Neuronal stem cell (in vitro differentiated cells): Measurements from ENCODE around the gene HOGA1.
A peak's percentile ranks its signal among the peaks of the same experiment; 100 is the strongest.

ENCODE experiments used
- DNase-seq: peaks from one replicate; pipeline ENCODE4 v3.0.0-alpha.2; 2013; ENCODE audit warnings: low spot score
- H2AFZ ChIP-seq: one replicate; pipeline ENCODE4 v1.6.1; 2013; ENCODE audit warnings: mild to moderate bottlenecking, low read length, inconsistent platforms
- H2AK5ac ChIP-seq: 2 replicates; pipeline ENCODE4 v1.6.1; 2013; ENCODE audit warnings: low read depth, mild to moderate bottlenecking, inconsistent platforms, low read length, moderate library complexity, mixed read lengths
- H2BK120ac ChIP-seq: 2 replicates; pipeline ENCODE4 v1.6.1; 2013; ENCODE audit warnings: low read depth, mild to moderate bottlenecking, inconsistent platforms, low read length, moderate library complexity, mixed read lengths
- H2BK12ac ChIP-seq: one replicate; pipeline ENCODE4 v1.6.1; 2013; ENCODE audit warnings: low read length, inconsistent platforms
- H2BK15ac ChIP-seq: 2 replicates; pipeline ENCODE4 v1.6.1; 2013; ENCODE audit warnings: mild to moderate bottlenecking, low read length, inconsistent platforms, mixed read lengths
- H2BK5ac ChIP-seq: one replicate; pipeline ENCODE4 v1.6.1; 2013; ENCODE audit warnings: inconsistent platforms, mild to moderate bottlenecking, low read length, moderate library complexity
- H3K14ac ChIP-seq: one replicate; pipeline ENCODE4 v1.6.1; 2013; ENCODE audit warnings: low read length, inconsistent platforms
- H3K18ac ChIP-seq: 2 replicates; pipeline ENCODE4 v1.6.1; 2013; ENCODE audit warnings: low read length, inconsistent platforms
- H3K23ac ChIP-seq: 2 replicates; pipeline ENCODE4 v1.6.1; 2013; ENCODE audit warnings: low read depth, mild to moderate bottlenecking, mixed read lengths, low read length, inconsistent platforms; ENCODE audit not compliant: poor library complexity
- H3K27ac ChIP-seq: replicated peaks from 3 replicates; pipeline ENCODE4 v1.5.1; 2013; ENCODE audit warnings: low read length, inconsistent platforms
- H3K27me3 ChIP-seq, 3 experiments: 2 replicates each; pipeline ENCODE4 v1.6.1; 2013; ENCODE audit warnings: low read length in 3 of 3, mild to moderate bottlenecking in 2 of 3, inconsistent platforms in 1 of 3, low read depth in 1 of 3, mixed read lengths in 1 of 3, moderate library complexity in 1 of 3; ENCODE audit not compliant: control insufficient read depth in 3 of 3, insufficient read depth in 3 of 3
- H3K36me3 ChIP-seq, 2 donors: replicated peaks in 1 of 2; 2 replicates each; pipeline ENCODE4 v1.6.1; 2013; ENCODE audit warnings: low read length in 2 of 2; ENCODE audit not compliant: control insufficient read depth in 2 of 2, insufficient read depth in 2 of 2
- H3K4ac ChIP-seq: 2 replicates; pipeline ENCODE4 v1.6.1; 2013; ENCODE audit warnings: inconsistent platforms, mild to moderate bottlenecking, low read length, moderate library complexity
- H3K4me1 ChIP-seq, 2 donors: 1 replicate in 1 of 2; 2 replicates in 1 of 2; pipeline ENCODE4 v1.6.1; 2013; ENCODE audit warnings: low read length in 2 of 2, low read depth in 1 of 2; ENCODE audit not compliant: control insufficient read depth in 2 of 2, insufficient read depth in 1 of 2
- H3K4me2 ChIP-seq: one replicate; pipeline ENCODE4 v1.6.1; 2013; ENCODE audit warnings: mild to moderate bottlenecking, low read length, inconsistent platforms; ENCODE audit not compliant: insufficient read depth, poor library complexity, severe bottlenecking
- H3K4me3 ChIP-seq, 2 donors: 2 replicates each; pipeline ENCODE4 v1.5.1; 2013; ENCODE audit warnings: low read length in 2 of 2, mild to moderate bottlenecking in 2 of 2, inconsistent platforms in 1 of 2, moderate library complexity in 1 of 2
- H3K79me1 ChIP-seq: one replicate; pipeline ENCODE4 v1.6.1; 2013; ENCODE audit warnings: low read depth, mild to moderate bottlenecking, inconsistent platforms, low read length, moderate library complexity
- H3K9ac ChIP-seq: one replicate; pipeline ENCODE4 v1.6.1; 2013; ENCODE audit warnings: mild to moderate bottlenecking, low read depth, low read length, inconsistent platforms; ENCODE audit not compliant: poor library complexity
- H3K9me3 ChIP-seq, 2 donors: replicated peaks in 1 of 2; 2 replicates each; pipeline versions ENCODE3 to v1.6.1; 2013; ENCODE audit warnings: low read length in 2 of 2, mild to moderate bottlenecking in 2 of 2, inconsistent platforms in 1 of 2, low read depth in 1 of 2, mixed read lengths in 1 of 2, moderate library complexity in 1 of 2; ENCODE audit not compliant: control insufficient read depth in 2 of 2, insufficient read depth in 1 of 2
- H4K8ac ChIP-seq: one replicate; pipeline ENCODE4 v1.6.1; 2013; ENCODE audit warnings: low read depth, mild to moderate bottlenecking, inconsistent platforms, low read length, moderate library complexity
- H4K91ac ChIP-seq: one replicate; pipeline ENCODE4 v1.6.1; 2013; ENCODE audit warnings: low read length, low read depth, mild to moderate bottlenecking, inconsistent platforms; ENCODE audit not compliant: poor library complexity
- WGBS, 2 donors: extraction: QIAGEN DNeasy Blood & Tissue Kit; methylation state at CpG; one replicate each; pipeline ENCODE4 v1.1.7; 2013; ENCODE audit warnings: missing lambda C conversion rate in 2 of 2, mixed read lengths in 1 of 2; ENCODE audit not compliant: insufficient read length in 2 of 2, insufficient replicate concordance in 1 of 2; ENCODE audit errors: extremely low coverage in 2 of 2; 5-methylcytosine and 5-hydroxymethylcytosine counted together

Gene HOGA1

GRCh38 chr10:97538839-97539238 lies 45.4 kb upstream of the HOGA1 start:
- Histone ChIP-seq H3K79me1 (no peaks in the 10 kb centered on the region), H3K4me1 (peaks cover 18 to 25% of the 10 kb centered on the region in 2 donors), H3K4me2 (no peak overlapping the region), H3K9me3 (no peaks in the 10 kb centered on the region), H3K27me3 (no peaks in the 10 kb centered on the region), H3K4me3 (no peak overlapping the region), H2BK5ac (no peak overlapping the region), H3K9ac (peak overlapping the region; percentile 5), H3K14ac (peak overlapping the region; percentile 21), H4K8ac (no peak overlapping the region), H3K23ac (no peak overlapping the region), H2BK120ac (no peak overlapping the region), H2AK5ac (peak overlapping the region; percentile 58), H2BK12ac (peak overlapping the region; percentile 64), H4K91ac (no peak overlapping the region), H3K27ac (no peak overlapping the region), H2AFZ (no peak overlapping the region), H3K4ac (no peak overlapping the region), H3K36me3 (no peaks in the 10 kb centered on the region), H2BK15ac (no peak overlapping the region), H3K18ac (peak overlapping the region; percentile 76)
- no CpG with 5 or more reads among the region's 4 CpGs for WGBS, 2 donors
- no peak for DNase-seq

DNA sequence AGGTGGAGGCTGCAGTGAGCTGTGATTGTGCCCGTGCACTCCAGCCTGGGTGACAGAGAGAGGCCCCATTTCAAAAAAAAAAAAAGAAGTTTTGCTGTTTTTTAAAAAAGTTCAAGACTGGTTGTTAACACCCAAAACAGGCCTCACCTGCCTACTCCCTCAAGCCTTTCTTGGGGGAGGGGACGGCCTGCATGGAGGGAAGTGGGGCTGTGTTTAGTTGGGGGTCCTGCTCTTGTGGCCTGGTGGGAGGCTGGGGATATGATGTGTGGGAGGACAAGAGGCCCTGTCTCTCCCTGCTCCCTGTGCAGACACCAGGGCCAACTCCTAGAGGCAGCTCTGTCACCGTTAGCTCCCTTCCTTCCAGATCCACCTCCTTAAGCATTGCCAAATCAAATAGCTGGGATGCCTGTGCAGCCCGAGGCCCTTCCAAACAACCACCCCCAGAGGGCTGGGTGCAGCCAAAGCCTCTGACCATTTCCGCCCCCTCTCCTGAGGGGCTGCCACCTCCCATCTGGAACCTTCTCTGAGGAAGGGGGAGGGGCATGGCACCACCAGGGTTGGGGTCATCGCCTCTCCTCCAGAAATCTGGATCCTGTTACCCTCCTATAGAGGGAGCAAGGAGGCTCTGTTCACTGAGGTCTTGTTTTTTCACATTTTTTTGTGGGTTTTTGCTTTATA lies 44.5 kb upstream of the HOGA1 start:
- no peak overlapping the region for H3K9ac ChIP-seq
- H3K4me2 ChIP-seq: no peak overlapping the region
- DNase-seq: no peak
- H2BK5ac ChIP-seq: no peak overlapping the region
- H3K18ac ChIP-seq: peak overlapping the region; percentile 67
- no peak overlapping the region for H3K23ac ChIP-seq
- no peaks in the 10 kb centered on the region for H3K36me3 ChIP-seq
- peak overlapping the region; percentile 81 for H2BK15ac ChIP-seq
- H2BK12ac ChIP-seq: no peak overlapping the region
- no CpG with 5 or more reads among the region's 6 CpGs for WGBS, 2 donors
- no peak overlapping the region for H3K4me3 ChIP-seq
- no peaks in the 10 kb centered on the region for H3K79me1 ChIP-seq
- no peak overlapping the region for H2AFZ ChIP-seq
- H3K27me3 ChIP-seq: no peaks in the 10 kb centered on the region
- H3K9me3 ChIP-seq: no peaks in the 10 kb centered on the region
- H4K8ac ChIP-seq: no peak overlapping the region
- no peak overlapping the region for H3K14ac ChIP-seq
- peaks cover 18 to 25% of the 10 kb centered on the region in 2 donors for H3K4me1 ChIP-seq
- peak overlapping the region; percentile 60 for H3K27ac ChIP-seq
- H2BK120ac ChIP-seq: no peak overlapping the region
- peak overlapping the region; percentile 39 for H2AK5ac ChIP-seq
- no peak overlapping the region for H3K4ac ChIP-seq
- peak overlapping the region; percentile 95 for H4K91ac ChIP-seq

DNA sequence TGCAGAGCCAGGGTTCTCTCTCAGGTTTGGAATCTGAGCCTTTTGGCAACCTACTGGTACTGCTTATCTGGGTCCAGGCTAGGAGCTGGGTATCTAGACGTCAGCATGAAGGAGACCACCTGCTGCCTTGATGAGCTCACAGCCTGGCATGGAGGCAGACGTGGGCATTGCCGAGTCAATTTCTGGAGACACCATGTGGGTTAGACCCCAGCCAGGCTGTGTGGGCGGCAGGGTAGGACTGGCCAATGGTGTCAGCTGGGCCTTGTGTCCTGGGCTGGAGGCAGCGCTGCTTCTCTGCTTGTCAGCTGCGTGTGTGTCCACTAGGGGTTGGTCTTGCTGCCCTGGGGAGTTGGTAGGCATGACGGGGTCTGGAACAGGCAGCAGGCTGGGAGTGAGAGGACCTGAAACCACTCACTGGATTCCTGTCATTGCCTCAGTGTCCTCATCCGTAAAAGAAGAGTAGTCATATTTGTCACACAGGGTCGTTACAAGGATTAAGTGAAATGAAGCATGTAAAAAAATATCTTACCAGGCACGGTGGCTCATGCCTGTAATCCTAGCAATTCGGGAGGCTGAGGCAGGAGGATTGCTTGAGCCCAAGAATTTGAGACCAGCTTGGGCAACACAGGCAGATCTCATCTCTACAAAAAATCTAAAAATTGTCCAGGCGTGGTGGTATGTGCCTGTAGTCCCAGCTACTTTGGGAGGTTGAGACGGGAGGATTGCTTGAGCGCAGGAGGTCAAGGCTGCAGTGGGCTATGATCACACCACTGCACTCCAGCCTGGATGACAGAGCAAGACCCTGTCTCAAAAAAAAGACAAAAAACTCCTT lies 43.3 kb upstream of the HOGA1 start:
- Histone ChIP-seq H3K4me1 (peaks cover 18 to 25% of the 10 kb centered on the region in 2 donors), H2BK5ac (no peak overlapping the region), H3K36me3 (no peaks in the 10 kb centered on the region), H3K4me2 (no peak overlapping the region), H4K8ac (no peak overlapping the region), H3K18ac (peak overlapping the region; percentile 49), H3K79me1 (no peaks in the 10 kb centered on the region), H3K9me3 (no peaks in the 10 kb centered on the region), H2BK120ac (no peak overlapping the region), H3K4ac (no peak overlapping the region), H2AFZ (no peak overlapping the region), H2BK12ac (peak overlapping the region; percentile 53), H3K27ac (no peak overlapping the region), H2BK15ac (no peak overlapping the region), H3K4me3 (no peak overlapping the region), H2AK5ac (peak overlapping the region; percentile 16), H3K27me3 (no peaks in the 10 kb centered on the region), H4K91ac (no peak overlapping the region), H3K9ac (no peak overlapping the region), H3K14ac (peak overlapping the region; percentile 43), H3K23ac (no peak overlapping the region)
- no CpG with 5 or more reads among the region's 14 CpGs for WGBS, 2 donors
- DNase-seq: no peak
